ENCODE data around the gene SINHCAF. TPM values are rescaled to one million over a fixed set of nuclear protein-coding genes. Genes with fewer than 3 reads are reported as not detected.
A peak's percentile ranks its signal among the peaks of the same experiment; 100 is the strongest.

The SINHCAF gene
- total and polyA plus RNA-seq, 2 experiments from 2014 or later: 581 to 686 TPM

GRCh38 chr12:31235868-31236395 lies 90.0 kb downstream of the SINHCAF start (continued):
- TF ChIP-seq, protein P1, sequence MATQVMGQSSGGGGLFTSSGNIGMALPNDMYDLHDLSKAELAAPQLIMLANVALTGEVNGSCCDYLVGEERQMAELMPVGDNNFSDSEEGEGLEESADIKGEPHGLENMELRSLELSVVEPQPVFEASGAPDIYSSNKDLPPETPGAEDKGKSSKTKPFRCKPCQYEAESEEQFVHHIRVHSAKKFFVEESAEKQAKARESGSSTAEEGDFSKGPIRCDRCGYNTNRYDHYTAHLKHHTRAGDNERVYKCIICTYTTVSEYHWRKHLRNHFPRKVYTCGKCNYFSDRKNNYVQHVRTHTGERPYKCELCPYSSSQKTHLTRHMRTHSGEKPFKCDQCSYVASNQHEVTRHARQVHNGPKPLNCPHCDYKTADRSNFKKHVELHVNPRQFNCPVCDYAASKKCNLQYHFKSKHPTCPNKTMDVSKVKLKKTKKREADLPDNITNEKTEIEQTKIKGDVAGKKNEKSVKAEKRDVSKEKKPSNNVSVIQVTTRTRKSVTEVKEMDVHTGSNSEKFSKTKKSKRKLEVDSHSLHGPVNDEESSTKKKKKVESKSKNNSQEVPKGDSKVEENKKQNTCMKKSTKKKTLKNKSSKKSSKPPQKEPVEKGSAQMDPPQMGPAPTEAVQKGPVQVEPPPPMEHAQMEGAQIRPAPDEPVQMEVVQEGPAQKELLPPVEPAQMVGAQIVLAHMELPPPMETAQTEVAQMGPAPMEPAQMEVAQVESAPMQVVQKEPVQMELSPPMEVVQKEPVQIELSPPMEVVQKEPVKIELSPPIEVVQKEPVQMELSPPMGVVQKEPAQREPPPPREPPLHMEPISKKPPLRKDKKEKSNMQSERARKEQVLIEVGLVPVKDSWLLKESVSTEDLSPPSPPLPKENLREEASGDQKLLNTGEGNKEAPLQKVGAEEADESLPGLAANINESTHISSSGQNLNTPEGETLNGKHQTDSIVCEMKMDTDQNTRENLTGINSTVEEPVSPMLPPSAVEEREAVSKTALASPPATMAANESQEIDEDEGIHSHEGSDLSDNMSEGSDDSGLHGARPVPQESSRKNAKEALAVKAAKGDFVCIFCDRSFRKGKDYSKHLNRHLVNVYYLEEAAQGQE (IDR thresholded peaks at IDR 0.05; ENCODE audit: unreplicated experiment): no peak
- TF ChIP-seq EZH2phosphoT487 (IDR thresholded peaks at IDR 0.05; ENCODE audit: unreplicated experiment): no peak
- TF ChIP-seq EZH2 (IDR thresholded peaks at IDR 0.05; ENCODE audit: low read depth, unreplicated experiment): no peak

- DNase-seq (ENCODE audit: low spot score): peak; percentile 74
- Histone ChIP-seq H3K36me3 (ENCODE audit: insufficient read depth) (no peaks in the 10 kb centered on the region), H4K20me1 (replicated peaks; ENCODE audit: insufficient read depth) (no peaks in the 10 kb centered on the region; the same call in 1 of the 2 replicates), H3K4me2 (no peak overlapping the region), H3K4me1 (ENCODE audit: insufficient read depth) (no peaks in the 10 kb centered on the region; the same call in 1 of the 2 replicates), H2AFZ (peak overlapping the region; percentile 52), H3K4me3 (no peak overlapping the region), H3K27ac (ENCODE audit: low read depth) (no peak overlapping the region), H3F3A (replicated peaks; ENCODE audit: low read depth) (no peaks in the 10 kb centered on the region), H3K27me3 (ENCODE audit: insufficient read depth) (no peaks in the 10 kb centered on the region), H3K9me2 (ENCODE audit: insufficient read depth) (no peaks in the 10 kb centered on the region), H3K79me2 (replicated peaks; ENCODE audit: insufficient read depth) (no peaks in the 10 kb centered on the region)
- TF ChIP-seq, protein P2, sequence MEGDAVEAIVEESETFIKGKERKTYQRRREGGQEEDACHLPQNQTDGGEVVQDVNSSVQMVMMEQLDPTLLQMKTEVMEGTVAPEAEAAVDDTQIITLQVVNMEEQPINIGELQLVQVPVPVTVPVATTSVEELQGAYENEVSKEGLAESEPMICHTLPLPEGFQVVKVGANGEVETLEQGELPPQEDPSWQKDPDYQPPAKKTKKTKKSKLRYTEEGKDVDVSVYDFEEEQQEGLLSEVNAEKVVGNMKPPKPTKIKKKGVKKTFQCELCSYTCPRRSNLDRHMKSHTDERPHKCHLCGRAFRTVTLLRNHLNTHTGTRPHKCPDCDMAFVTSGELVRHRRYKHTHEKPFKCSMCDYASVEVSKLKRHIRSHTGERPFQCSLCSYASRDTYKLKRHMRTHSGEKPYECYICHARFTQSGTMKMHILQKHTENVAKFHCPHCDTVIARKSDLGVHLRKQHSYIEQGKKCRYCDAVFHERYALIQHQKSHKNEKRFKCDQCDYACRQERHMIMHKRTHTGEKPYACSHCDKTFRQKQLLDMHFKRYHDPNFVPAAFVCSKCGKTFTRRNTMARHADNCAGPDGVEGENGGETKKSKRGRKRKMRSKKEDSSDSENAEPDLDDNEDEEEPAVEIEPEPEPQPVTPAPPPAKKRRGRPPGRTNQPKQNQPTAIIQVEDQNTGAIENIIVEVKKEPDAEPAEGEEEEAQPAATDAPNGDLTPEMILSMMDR (conservative IDR thresholded peaks at IDR 0.05; ENCODE audit: low read depth in 2 of 2): peak; percentile 45 to 55
- TF ChIP-seq ZNF331 (CRISPR knock-in tag; IDR thresholded peaks at IDR 0.05; ENCODE audit: low read depth): no peak
- H3K9me3 Mint-ChIP-seq: peaks cover 6% of the 10 kb centered on the region; the same call in 2 of the 3 replicates
- H3K27ac Mint-ChIP-seq: no peak overlapping the region
- H3K4me3 Mint-ChIP-seq: no peak overlapping the region
- peaks cover 19% of the 10 kb centered on the region for H3K4me1 Mint-ChIP-seq
- peaks cover 5% of the 10 kb centered on the region; the same call in 1 of the 3 replicates for H3K36me3 Mint-ChIP-seq (ENCODE audit: low read depth)
- peaks cover 6% of the 10 kb centered on the region for H3K27me3 Mint-ChIP-seq (ENCODE audit: insufficient read depth, low read depth, poor library complexity)
- ATAC-seq: peak; percentile 89
These were observed 90.7 kb downstream of the SINHCAF start for GRCh38 chr12:31234955-31235867.
